Hippocampal formation (tissue), 2 donors: ENCODE results near the gene AUTS2.
A peak's percentile ranks its signal among the peaks of the same experiment; 100 is the strongest.

ENCODE experiments used
- DNase-seq, 2 donors: peaks; one replicate each; lab custom pipeline; 2025; lab: John Stamatoyannopoulos, UW

AUTS2 gene

GRCh38 chr7:69893906-69894305, 295.6 kb downstream of the AUTS2 start:
- peak in 1 of 2 donors; percentile 22 for DNase-seq

- no peak for DNase-seq
Observed at GRCh38 chr7:69895446-69895845, 297.2 kb downstream of the AUTS2 start.

- DNase-seq, result no peak
Observed at GRCh38 chr7:69896121-69896520, 297.8 kb downstream of the AUTS2 start.

DNA sequence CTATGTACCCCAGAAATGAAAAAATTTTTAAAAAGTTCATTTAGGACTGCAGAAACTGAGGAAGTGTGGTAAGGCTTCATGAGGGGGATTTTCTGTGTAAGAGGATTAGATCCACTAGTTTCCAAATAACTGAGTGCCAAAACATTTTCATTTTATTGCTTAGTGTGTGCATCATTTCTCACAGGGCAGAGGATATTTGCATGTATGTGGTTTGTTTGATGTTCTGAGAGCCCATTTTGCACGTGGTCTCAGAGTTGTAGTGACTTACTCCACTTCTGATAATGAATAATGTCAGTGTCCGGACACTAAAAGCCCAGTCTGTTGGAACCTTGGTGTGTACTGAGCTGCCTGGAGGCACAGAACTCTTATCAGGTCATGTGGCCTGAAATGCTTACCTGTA, 299.9 kb downstream of the AUTS2 start:
- no peak for DNase-seq

DNA sequence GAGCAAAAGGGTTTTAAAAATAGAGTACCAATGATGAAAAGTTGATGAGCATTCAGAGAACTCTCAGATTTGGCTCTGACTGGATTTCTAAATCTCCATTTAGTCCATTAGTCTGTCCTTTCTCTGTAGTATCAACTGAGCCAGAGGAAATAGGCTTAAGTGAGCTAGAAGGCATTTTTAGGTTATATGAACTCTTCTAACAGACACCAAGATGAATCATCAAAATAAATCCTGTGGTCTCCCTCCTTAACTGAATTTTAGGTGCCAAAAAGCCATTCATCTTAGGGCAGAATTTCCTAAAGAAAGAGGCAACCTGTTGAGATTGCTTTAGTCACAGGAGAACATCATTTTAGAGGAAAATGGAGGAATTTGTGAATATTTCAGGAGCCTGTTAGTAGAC, 305.1 kb downstream of the AUTS2 start:
- DNase-seq, result no peak

GRCh38 chr7:69906283-69906995, 308.2 kb downstream of the AUTS2 start:
- DNase-seq, result no peak

GRCh38 chr7:69907720-69908119, 309.4 kb downstream of the AUTS2 start:
- no peak for DNase-seq

DNA sequence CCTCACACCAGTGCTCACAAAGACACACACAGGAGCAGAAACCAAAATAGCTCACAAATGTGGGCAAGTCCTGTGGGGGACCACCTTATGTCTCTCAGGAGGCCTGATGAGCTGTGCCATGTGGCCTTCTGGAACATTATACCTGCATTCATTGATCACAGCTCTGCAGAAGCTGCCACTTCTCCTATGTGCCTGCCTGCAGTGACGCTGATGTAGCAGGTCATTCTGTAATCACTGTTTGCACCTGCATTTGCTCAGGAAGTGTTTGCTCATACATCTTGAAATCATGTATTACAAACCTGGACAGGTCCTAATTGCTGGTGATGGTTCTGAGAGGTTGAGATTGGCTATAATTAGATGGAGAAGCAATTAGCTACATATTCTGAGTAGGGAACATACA, 310.2 kb downstream of the AUTS2 start:
- DNase-seq, result no peak

DNA sequence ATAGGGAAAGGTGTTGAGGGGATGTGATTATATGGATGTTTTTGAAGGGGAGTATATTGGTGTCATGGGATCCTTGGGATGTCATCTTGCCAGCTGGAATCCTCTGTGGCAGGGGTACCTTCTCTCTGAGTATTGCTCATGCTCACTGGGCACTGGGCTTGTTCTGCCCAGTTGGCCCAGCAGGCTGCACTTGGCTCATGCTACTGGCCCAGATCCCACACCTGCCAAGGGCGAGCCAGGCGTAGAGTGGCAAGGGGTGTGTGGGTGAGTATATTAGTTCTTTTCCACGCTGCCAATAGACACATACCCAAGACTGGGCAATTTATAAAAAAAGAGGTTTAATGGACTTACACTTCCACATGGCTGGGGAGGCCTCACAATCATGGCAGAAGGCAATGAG, 311.9 kb downstream of the AUTS2 start:
- DNase-seq, result no peak

GRCh38 chr7:69911337-69911736, 313.1 kb downstream of the AUTS2 start:
- DNase-seq, result no peak

GRCh38 chr7:69912141-69912540, 313.9 kb downstream of the AUTS2 start:
- DNase-seq, result no peak

DNA sequence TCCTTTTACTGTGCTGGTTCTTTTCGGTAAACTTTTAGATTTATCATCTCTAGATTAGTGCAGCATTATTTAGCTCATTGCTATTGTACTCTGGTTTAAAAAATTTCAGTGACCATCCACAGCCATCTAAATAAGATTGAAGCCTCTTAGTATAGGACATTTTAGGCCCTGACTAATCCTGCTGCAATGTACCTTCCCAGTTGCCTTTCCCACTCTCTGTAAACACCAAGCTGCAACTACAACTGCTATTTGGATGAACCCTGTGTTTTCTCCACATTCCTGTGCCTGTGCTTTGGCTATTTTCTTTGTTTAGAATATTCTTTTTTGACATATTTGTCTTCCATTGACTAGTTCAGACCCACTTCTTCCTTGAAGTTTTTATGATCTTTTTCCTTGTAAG, 314.6 kb downstream of the AUTS2 start:
- DNase-seq, result no peak

- DNase-seq, result no peak
Observed at GRCh38 chr7:69919426-69920111, 321.3 kb downstream of the AUTS2 start.

DNA sequence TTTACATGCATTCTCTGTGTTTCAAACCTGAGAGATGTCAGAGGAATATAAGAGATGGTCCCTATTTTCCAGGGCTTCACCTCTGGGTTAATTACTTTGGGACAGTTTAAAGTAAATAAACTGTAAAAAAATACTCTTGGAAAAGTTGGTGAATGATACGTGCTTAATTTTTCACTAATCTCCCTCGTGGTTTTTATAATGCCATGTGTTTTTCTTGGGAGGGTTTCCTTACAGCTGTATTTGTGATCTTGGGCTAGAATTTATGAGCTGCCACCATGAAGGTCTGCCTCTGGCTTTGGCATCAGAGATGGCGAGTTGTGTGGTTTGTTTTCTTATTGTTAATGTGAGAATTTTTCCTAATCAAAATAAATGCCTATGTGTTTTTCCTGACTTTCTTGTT, 322.5 kb downstream of the AUTS2 start:
- no peak for DNase-seq

GRCh38 chr7:69922026-69922803, 323.9 kb downstream of the AUTS2 start:
- no peak for DNase-seq

DNA sequence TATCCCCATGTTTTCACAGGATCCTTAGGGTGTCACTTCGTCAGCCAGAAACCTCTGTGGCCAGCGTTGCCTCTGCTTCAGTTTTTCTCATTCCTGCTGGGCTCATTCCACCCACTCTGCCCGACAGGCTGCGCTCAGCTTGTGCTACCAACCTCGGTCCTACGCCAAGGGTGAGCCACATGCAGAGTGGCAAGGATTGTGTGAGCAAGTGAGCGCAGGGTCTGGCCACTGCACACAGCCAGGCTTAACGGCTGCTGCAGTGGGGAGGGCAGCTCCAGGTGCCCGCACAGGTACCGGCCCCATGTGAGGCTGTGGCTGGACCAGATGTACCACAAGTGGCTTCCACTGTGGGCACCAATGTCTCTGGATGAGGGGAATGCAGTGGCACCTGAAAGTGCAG, 329.2 kb downstream of the AUTS2 start:
- DNase-seq, result no peak

- no peak for DNase-seq
Observed at GRCh38 chr7:69928621-69929020, 330.3 kb downstream of the AUTS2 start.

DNA sequence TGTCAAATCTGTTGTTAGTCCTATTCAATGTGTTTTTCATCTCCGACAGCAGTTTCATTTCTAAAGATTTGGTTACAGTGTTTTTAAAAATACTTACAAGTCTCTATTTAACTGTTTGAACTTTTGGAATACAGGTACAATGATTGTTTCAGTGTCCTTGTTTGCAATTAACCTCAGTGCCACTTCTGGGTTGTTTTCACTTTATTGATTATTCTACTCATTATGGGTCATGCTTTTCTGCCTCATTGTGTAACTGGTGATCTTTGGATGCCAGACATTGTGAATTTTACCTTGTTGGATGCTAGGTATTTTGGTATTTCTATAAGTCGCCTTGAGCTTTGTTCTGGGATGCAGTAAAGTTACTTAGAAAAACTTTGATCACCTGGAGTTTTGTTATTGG, 331.3 kb downstream of the AUTS2 start:
- DNase-seq, result no peak

DNA sequence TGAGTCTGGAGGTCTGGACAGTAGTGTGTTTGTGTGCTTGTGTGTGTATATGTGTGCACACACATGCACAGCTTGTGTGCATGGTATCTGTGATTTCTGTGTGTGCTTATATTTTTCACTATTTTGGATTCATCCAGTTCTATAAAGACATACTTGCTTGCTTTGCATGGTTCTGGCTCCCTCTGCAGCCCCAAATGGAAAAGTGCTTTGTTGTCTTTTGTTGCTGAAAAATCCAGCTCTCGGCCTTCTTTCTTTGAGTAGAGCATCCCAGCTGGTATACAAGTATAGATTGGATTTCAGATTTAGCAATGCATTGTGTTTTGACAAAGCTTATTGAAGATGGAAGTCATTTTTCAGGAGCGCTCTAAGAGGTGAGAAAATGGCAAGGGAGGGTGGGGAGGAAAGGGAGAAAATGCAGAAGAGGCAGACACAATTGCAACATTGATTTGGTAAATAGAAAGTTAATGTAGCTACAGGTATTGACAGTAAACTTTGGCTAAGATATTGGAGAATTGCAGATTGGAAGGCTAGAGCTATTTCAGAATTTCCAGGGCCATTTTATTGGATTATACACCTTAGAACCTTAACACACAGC, 333.9 kb downstream of the AUTS2 start:
- peak; percentile 22 to 54 for DNase-seq

DNA sequence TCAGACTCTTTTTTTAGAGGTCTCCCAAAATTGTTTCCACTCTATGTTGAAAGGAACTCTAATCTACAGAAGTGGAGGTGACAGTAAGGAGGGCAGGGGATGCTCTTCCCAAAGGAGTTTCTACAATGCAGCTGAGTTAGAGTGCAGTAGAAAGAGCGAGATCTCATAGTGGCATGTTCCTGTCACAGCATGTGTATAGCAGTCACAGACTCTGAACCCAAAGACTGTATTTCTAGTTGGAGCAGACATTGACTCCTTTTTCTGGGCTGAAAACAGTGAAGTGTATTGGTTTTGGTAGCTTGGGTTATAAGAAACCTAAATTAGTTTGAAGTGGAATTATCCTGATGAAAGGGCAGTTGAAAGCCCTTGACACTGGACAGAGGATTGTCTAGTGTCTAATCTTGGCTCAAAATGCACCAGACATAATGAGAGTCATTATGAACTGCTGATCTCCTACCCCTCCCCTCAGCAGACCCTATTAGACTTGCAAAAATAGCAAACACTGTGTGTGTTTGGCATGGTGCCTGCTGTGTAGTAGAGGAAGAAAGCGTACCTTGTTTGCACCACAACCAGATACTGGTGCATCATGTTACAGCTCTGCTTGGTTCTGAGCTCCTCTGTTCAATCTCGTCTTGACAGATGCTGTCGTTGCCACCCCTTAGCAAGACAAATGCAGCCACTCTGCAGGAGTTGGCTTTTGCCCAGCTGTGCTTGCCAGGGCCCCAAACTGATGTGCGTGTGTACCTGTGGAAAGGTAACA, 336.0 kb downstream of the AUTS2 start:
- DNase-seq, result peak; percentile 86 to 90

GRCh38 chr7:69935107-69935506, 336.8 kb downstream of the AUTS2 start:
- no peak for DNase-seq

DNA sequence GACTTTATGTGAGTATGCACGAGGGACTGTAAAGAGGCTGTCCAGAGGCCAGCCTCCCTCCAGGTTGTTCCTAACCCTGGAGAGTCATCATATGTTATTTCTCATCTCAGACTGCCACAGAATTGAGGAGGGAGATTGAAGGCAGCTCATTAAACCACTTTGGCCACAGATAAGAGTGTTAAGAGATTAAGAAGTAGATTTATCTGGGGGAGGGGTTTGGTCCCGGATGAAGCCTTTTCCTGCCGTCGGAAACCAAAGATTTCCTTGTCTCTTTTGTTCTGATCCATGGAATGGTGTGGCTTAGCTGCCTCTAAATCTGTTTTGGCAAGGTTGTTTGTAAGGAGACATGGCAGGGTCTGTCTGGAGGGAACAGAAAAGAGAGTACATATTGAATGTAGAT, 338.8 kb downstream of the AUTS2 start:
- no peak for DNase-seq
